DMS53 (cell line): ENCODE measurements around the gene CA11.
A peak's percentile ranks its signal among the peaks of the same experiment; 100 is the strongest.

Experiments used
- DNase-seq: peaks from one replicate; lab custom pipeline; 2025; lab: John Stamatoyannopoulos, UW

CA11 gene

GRCh38 chr19:48628486-48629296, 17.3 kb downstream of the CA11 start:
- no peak for DNase-seq

- DNase-seq: no peak
These were observed 18.1 kb downstream of the CA11 start for GRCh38 chr19:48627865-48628314.

- peak; percentile 34 for DNase-seq
These were observed 18.7 kb downstream of the CA11 start for GRCh38 chr19:48627201-48627864.

- DNase-seq: no peak
These were observed 20.1 kb downstream of the CA11 start for GRCh38 chr19:48625891-48626327.

- DNase-seq: peak; percentile 69
These were observed 20.9 kb downstream of the CA11 start for GRCh38 chr19:48624791-48625723.

- peak; percentile 99 for DNase-seq
These were observed 21.9 kb downstream of the CA11 start for GRCh38 chr19:48624067-48624594.

GRCh38 chr19:48623556-48624066, 22.4 kb downstream of the CA11 start:
- peak; percentile 49 for DNase-seq

GRCh38 chr19:48619692-48620585, 26.0 kb downstream of the CA11 start:
- DNase-seq: peak; percentile 64

GRCh38 chr19:48618916-48619691, 26.9 kb downstream of the CA11 start, which contains the start of the genes RPL18 and SPHK2:
RPL18 (minus strand) TSS chr19:48619178; CDS start chr19:48619143, 35 bp downstream.
SPHK2 (plus strand) TSS chr19:48619506; CDS start chr19:48620515, 1,009 bp downstream.
- DNase-seq: peak; percentile 100

- DNase-seq: peak; percentile 43
These were observed 27.6 kb downstream of the CA11 start for GRCh38 chr19:48618278-48618915.

- peak; percentile 62 for DNase-seq
These were observed 28.6 kb downstream of the CA11 start for GRCh38 chr19:48617146-48617937.

GRCh38 chr19:48616491-48617056, 29.4 kb downstream of the CA11 start:
- DNase-seq: no peak

GRCh38 chr19:48616041-48616436, 29.9 kb downstream of the CA11 start:
- DNase-seq: peak; percentile 48

GRCh38 chr19:48615231-48616040, 30.6 kb downstream of the CA11 start:
- DNase-seq: peak; percentile 68

- DNase-seq: peak; percentile 97
These were observed 31.4 kb downstream of the CA11 start, which contains the start of gene FAM83E for GRCh38 chr19:48614436-48615230. FAM83E (minus strand) TSS chr19:48615076; CDS start chr19:48613372, 1,704 bp downstream.

GRCh38 chr19:48613852-48614435, 32.0 kb downstream of the CA11 start:
- DNase-seq: no peak
